HG03095 (cell line): Measurements from ENCODE around the gene KDM7A.

Experiments
- ATAC-seq: cut with Tn5 transposase; IDR thresholded peaks from one replicate; pipeline ENCODE4 v1.9.1; 2021; ENCODE audit warnings: moderate library complexity; ENCODE audit not compliant: unreplicated experiment

Gene KDM7A, protein sequence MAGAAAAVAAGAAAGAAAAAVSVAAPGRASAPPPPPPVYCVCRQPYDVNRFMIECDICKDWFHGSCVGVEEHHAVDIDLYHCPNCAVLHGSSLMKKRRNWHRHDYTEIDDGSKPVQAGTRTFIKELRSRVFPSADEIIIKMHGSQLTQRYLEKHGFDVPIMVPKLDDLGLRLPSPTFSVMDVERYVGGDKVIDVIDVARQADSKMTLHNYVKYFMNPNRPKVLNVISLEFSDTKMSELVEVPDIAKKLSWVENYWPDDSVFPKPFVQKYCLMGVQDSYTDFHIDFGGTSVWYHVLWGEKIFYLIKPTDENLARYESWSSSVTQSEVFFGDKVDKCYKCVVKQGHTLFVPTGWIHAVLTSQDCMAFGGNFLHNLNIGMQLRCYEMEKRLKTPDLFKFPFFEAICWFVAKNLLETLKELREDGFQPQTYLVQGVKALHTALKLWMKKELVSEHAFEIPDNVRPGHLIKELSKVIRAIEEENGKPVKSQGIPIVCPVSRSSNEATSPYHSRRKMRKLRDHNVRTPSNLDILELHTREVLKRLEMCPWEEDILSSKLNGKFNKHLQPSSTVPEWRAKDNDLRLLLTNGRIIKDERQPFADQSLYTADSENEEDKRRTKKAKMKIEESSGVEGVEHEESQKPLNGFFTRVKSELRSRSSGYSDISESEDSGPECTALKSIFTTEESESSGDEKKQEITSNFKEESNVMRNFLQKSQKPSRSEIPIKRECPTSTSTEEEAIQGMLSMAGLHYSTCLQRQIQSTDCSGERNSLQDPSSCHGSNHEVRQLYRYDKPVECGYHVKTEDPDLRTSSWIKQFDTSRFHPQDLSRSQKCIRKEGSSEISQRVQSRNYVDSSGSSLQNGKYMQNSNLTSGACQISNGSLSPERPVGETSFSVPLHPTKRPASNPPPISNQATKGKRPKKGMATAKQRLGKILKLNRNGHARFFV

GRCh38 chr7:140176811-140177702 is at the start of gene KDM7A:
TSS of gene KDM7A (minus strand) at chr7:140176983. CDS start at chr7:140176937, 46 bp downstream.
- ATAC-seq: peak; percentile 77

DNA sequence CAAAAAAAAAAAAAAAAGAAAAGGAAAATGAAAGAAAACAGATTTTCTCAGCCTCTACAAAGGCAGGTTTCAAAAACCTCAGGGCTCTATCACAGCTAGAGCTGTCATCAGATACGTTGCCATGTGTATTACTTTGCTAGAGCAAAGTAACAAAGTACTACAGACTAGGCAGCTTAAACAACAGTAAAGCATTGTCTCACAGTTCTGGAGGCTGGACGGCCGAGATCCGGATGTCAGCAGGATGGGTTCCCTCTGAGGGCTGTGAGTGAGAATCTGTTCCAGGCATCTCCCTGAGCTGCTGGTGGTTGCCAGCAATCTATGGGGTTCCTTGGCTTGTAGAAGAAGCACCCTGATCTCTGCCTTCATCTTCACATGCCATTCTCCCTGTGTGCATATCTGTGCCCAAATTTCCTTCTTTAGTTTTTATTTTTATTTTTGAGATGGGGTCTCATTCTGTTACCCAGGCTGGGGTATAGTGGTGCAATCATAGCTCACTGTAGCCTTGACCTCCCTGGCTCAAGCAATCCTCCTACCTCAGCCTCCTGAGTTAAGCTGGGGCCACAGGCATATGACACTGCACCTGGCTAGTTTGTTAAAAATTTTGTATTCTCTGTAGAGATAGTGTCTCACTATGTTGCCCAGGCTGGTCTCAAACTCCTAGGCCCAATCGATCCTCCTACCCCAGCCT is 48.9 kb upstream of the KDM7A start:
- ATAC-seq: no peak

GRCh38 chr7:140223515-140224221 is 46.9 kb upstream of the KDM7A start:
- no peak for ATAC-seq

GRCh38 chr7:140222814-140223213 is 46.0 kb upstream of the KDM7A start:
- no peak for ATAC-seq

- ATAC-seq: no peak
These were observed 43.1 kb upstream of the KDM7A start for GRCh38 chr7:140219672-140220524.

DNA sequence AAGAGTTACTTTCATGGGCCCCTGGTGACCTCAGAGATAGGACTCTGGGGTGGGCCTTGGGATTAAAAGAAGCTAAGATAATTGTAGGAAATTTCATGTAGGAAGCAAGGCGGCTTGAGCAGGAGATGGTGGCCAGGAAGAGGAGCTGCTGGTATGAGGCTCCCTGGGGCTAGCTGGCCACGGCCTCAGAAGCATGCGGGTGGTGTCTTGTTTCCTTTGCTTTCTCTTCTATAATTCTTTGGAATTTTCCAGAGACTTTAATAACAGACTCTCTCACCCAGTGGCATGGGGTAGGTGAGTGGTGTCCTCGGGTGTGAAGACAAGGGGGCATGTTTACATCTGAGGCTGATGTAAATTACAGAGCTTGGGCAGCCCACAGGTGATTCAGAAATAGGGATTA is 41.9 kb upstream of the KDM7A start:
- ATAC-seq: no peak

DNA sequence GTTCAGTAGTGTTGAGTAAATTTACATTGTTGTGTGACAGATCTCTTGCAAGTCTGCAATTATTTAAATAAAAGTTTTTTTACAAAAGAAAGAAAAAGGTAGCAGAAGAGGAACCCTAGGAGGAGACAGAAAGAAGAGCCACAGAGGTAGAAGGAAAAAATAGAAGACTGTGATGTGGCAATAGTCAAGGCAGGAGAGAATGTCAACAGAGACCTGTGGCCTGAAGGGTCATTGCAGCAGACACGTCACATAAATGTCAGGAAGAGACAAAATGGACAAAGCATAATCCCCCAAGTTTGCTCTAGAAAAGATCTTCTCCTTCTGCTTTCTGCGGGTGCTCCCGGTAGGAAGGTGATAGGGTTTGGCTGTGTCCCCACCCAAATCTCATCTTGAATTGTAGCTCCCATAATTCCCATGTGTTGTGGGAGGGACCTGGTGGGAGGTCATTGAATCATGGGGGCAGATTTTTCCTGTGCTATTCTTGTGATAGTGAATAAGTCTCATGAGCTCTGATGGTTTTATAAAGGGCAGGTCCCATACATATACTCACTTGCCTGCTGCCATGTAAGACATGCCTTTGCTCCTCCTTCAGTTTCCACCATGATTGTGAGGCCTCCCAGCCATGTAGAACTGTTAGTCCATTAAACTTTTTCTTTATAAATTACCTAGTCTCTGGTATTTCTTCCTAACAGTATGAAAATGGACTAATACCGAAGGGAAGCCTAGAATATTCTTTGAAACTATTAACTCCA is 41.1 kb upstream of the KDM7A start:
- ATAC-seq: no peak

- ATAC-seq: no peak
These were observed 38.5 kb upstream of the KDM7A start for GRCh38 chr7:140215281-140215680.

DNA sequence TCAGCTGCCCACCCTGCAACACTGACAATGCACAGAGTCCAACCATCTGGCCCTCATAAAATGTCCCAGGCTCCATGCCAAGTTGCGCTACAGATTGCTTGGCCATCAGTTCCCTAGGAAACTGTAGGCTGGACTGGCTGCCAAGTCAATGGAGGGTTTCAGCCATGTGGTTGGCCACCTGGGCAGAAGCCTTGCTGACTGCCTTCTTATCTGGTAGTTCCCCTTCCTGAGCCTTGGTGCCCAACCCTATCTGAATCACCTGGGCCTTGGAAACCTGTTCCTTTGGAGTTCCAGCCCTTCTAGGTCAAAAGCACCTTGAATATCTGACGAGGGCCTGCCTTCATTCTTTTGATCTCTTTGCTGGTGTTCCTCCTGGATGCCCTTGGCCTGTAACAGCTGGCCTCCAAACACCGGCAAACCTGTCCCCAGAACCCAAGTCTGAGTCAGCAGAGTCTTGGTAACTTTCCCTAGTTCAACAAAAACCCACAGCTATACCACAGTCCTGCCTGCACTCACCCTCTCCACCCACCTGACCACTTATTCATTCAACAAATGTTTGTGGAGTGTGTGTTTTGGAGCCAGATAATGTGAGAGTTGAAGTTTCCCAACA is 37.4 kb upstream of the KDM7A start:
- no peak for ATAC-seq

DNA sequence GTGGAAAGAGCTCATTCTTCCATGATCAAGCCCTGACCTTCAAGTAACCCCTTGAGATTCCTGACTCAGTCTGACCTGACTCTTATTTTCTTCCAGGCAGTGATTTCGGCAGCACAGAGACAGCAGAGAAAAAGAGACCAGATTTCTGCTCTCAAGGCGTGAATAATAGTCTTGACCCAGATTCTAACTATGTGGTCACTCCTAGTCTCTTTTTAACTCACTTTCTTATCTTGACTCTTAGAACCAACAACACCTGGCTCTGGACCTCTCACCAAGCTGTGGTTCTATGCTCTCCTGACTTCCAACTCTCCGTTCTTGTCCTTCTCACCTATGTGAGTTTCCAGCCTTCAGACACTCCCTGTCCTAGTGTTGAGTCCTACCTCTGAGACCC is 36.9 kb upstream of the KDM7A start:
- peak; percentile 24 for ATAC-seq

DNA sequence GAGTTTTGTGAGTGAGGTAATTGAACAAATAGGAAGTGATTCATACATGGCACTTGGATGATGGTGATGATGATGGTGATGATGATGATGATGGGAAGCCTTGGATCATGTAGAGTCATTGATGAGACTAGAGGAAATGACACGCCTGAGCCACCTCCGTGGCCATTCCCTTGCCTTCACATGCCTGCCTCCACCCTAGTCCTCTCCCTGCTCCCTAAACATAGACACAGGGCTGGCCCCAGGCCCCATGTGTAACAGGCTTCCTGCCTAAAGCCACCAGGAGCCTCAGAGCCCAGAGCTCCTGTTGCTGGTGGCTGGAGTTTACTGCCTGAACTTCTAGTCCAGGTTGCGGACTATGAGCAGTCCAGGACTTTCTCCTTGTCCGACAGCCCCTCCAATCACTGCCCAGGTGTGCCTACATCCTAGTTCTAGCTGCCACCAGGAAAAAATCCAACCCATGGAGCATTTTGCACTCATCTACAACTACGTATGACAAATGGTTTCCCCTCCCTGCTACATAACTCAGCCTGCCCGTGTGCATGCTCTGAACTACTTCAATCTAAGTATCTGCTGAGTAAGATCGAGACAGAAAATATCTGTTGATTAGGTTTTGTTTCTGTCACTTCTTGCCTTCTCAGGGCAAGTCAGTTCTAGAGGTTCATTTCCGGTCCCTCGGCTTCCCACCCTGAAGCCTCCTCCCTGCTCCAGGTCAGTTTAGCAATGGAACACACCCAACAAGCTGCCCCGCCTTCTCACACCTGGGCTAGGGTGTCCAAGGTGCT is 35.5 kb upstream of the KDM7A start:
- peak; percentile 70 for ATAC-seq

DNA sequence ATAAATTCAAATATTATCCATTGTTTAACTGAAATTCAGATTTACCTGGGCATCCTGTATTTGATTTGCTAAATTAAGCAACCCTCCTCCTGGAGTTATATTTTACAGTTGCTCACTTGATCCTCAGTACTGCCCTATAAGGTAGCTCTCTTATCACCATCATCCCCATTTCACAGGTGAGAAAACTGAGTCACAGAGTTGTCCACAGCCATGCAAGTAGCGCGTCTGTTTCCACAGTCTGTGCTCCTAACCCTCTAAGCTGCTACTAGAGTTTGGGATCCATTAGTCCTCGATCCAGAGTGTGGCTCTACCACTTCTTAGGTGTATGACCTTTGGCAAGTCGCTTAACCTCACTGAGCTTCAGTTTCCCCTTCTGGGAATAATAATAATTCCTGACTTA is 34.9 kb upstream of the KDM7A start:
- ATAC-seq: no peak

DNA sequence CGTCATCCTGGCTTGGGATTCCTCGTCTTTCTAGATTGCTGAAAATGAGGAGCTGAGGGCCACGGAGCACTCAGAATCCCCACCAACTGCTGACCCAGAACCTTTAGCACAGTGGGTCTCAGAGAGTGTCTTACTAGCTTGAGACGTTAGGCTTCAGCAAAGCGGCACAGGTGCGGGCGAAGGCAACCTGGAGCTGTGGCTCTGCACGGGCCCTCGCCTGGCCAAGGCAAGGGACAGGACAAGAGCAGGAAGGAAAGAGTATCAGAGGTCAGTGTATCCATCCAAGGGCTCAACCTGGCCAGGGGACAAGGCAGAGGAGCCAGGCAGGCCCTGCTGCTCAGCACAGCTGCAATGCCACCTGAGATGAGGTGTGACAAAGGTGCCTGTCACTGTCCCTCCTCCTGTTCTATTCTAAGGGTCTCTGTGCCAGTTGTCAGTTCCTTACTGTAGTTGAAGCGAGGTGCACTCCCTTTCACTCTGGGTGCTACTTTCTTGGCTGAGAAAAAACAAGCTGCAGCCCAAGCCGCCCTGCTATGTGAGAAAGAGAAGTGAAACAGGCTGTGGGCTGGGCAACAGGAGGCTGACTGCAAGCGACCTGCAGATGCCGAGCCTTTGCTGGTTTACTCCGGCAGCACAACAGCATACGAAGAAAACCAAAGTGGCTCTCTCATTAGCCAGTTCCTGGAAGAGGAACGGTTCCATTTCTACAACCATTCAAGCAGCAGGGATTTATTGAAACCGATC is 33.3 kb upstream of the KDM7A start:
- peak; percentile 88 for ATAC-seq

GRCh38 chr7:140206616-140207389 is 30.0 kb upstream of the KDM7A start:
- ATAC-seq: no peak

DNA sequence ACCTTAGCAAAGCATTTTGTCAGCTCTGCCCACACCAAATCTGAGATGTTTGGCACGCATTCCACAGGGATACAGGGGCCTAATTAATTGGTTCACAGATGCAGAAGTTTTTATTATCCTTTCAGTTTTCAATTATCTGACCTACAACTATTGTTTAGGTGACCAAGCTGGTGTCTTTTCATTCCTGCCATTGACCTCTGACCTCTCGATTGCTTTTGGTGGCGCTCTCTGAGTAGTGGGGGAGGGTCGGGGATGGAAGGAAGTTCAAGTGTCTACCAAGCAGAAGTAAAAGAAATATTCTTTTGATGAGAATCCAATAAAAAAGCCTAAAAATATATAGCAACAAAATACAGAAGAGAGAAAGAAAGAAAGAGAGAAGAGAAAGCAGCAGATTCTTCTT is 28.8 kb upstream of the KDM7A start:
- ATAC-seq: no peak
